ENCODE data around the gene PSMC3IP.

DNA sequence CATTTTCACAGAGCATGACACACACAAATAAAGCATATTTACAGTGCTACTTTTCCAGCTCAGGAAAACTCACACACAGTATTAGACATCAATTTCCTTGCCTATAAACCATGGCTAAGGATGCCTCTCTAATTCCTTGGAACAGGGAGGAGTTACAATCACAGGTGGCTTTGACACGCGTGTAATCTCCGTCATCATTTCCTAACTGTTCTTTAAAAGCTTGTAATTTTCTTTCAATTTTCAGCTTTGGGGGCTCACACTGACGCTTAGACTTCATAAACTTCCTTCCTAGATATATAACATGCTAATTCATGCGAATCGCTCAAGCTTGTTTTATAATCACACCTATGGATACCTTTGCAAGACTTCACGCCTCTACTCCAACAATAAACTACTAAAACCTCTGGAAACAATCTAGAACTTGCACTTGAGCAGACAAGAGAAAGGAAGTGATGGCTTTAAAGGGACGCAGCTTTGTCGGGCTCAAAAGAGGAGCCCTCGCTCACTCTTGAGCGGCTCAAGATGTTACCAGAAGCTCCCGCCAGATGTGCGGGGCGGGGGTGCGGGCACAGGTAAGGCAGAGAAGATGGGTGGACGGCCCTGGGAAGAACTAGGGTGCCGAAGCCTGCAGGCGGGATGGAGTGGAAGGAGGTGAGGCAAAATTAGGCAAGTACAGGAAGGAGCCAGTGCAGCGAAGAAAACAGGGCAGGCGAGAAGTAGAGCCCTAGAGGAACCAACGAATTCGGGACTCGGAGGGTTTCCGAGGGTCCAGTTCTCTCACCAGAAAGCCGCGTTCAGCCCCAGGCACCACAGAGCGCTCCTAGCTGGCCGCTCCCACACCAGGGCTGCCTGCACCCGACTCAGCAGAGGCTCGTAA lies 31.0 kb upstream of the PSMC3IP start:
- TF ChIP-seq, protein P1, sequence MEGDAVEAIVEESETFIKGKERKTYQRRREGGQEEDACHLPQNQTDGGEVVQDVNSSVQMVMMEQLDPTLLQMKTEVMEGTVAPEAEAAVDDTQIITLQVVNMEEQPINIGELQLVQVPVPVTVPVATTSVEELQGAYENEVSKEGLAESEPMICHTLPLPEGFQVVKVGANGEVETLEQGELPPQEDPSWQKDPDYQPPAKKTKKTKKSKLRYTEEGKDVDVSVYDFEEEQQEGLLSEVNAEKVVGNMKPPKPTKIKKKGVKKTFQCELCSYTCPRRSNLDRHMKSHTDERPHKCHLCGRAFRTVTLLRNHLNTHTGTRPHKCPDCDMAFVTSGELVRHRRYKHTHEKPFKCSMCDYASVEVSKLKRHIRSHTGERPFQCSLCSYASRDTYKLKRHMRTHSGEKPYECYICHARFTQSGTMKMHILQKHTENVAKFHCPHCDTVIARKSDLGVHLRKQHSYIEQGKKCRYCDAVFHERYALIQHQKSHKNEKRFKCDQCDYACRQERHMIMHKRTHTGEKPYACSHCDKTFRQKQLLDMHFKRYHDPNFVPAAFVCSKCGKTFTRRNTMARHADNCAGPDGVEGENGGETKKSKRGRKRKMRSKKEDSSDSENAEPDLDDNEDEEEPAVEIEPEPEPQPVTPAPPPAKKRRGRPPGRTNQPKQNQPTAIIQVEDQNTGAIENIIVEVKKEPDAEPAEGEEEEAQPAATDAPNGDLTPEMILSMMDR (optimal IDR thresholded peaks at IDR 0.05 in 1 of 3, IDR thresholded peaks at IDR 0.05 in 1 of 3, conservative IDR thresholded peaks at IDR 0.05 in 1 of 3; ENCODE audit: extremely low read depth in 1 of 3, insufficient read depth in 2 of 3, low read length in 3 of 3), result no peak
- no peak for TF ChIP-seq EZH2 (IDR thresholded peaks at IDR 0.05; ENCODE audit: low read length)
